HUES64 (cell line): ENCODE data around the gene TIMMDC1.
"Not testable (repeated sequence)": the region's sequence is repeated elsewhere in the genome, so short reads cannot be mapped to it uniquely, and the experiment has no call there.

ENCODE experiments used
- H3K27ac ChIP-seq: 2 replicates; pipeline ENCODE4 v1.7.0; 2013; ENCODE audit warnings: low read depth, low read length, inconsistent platforms
- H3K27me3 ChIP-seq: 2 replicates; pipeline ENCODE4 v1.6.1; 2013; ENCODE audit warnings: mild to moderate bottlenecking, low read length; ENCODE audit not compliant: insufficient read depth
- H3K36me3 ChIP-seq: 2 replicates; pipeline ENCODE4 v1.6.1; 2013; ENCODE audit warnings: mild to moderate bottlenecking, low read length; ENCODE audit not compliant: insufficient read depth
- H3K4me1 ChIP-seq: 2 replicates; pipeline ENCODE4 v1.6.1; 2013; ENCODE audit warnings: mild to moderate bottlenecking, low read length, moderate library complexity; ENCODE audit not compliant: insufficient read depth
- H3K4me3 ChIP-seq: 2 replicates; pipeline ENCODE4 v1.5.1; 2013; ENCODE audit warnings: mild to moderate bottlenecking, low read length, moderate library complexity
- H3K9ac ChIP-seq: 2 replicates; pipeline ENCODE4 v1.6.1; 2013; ENCODE audit warnings: mild to moderate bottlenecking, low read depth, low read length
- H3K9me3 ChIP-seq: 2 replicates; pipeline ENCODE4 v1.6.1; 2013; ENCODE audit warnings: low read depth, low read length; ENCODE audit not compliant: insufficient read depth
- WGBS: fragments of 150-250, 120-280 bp; methylation state at CpG from one replicate; pipeline ENCODE4 v1.1.7; 2013; ENCODE audit warnings: missing lambda C conversion rate; 5-methylcytosine and 5-hydroxymethylcytosine counted together

Gene TIMMDC1

DNA sequence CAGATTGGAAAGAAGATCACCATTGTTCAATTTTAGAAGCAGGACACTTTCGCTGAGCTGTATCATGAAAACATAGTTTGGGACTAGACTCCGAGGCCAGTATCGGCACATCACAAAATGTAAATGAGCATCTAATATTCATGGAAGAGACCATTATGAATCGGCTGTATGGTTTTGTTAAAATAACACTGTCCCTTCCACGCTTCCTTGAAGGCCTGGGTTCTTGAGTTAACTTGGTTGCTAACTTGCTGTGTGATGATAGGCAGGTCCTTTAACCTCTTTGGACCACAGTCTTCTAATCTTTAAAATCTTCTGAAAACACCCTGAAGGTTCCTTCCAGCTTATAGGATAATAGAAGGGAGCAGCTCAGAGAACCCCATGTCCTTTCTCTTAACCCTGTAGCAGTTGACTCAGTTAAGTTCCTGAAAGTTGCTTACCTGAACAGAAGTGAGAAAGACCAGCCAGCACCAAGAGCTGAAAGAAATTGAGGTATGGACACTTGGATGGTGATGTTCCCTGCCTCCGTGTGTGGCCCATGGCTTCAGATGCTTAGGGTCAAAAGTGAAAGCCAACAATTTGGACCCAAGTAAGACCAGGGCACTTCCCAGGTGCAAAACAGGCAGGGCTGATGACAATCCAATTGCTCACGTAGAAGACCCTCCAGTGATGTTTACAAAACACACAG lies 59.0 kb downstream of the TIMMDC1 start:
- no peak overlapping the region for H3K9ac ChIP-seq
- no peaks in the 10 kb centered on the region for H3K4me1 ChIP-seq
- H3K36me3 ChIP-seq: no peaks in the 10 kb centered on the region
- no peak overlapping the region for H3K27ac ChIP-seq
- 94% methylated on average over 7 of the region's 7 CpGs for WGBS
- no peaks in the 10 kb centered on the region for H3K9me3 ChIP-seq
- H3K4me3 ChIP-seq: no peak overlapping the region
- H3K27me3 ChIP-seq: no peaks in the 10 kb centered on the region

- Histone ChIP-seq H3K9me3 (no peaks in the 10 kb centered on the region), H3K9ac (no peak overlapping the region), H3K4me3 (no peak overlapping the region), H3K36me3 (no peaks in the 10 kb centered on the region), H3K4me1 (no peaks in the 10 kb centered on the region), H3K27ac (no peak overlapping the region), H3K27me3 (no peaks in the 10 kb centered on the region)
- 92% methylated on average over 3 of the region's 3 CpGs for WGBS
Measured at GRCh38 chr3:119557877-119558269, 59.5 kb downstream of the TIMMDC1 start.

- Histone ChIP-seq H3K4me1 (no peaks in the 10 kb centered on the region), H3K9ac (no peak overlapping the region), H3K36me3 (no peaks in the 10 kb centered on the region), H3K27me3 (no peaks in the 10 kb centered on the region), H3K27ac (no peak overlapping the region), H3K9me3 (no peaks in the 10 kb centered on the region), H3K4me3 (no peak overlapping the region)
- 95% methylated on average over 9 of the region's 9 CpGs for WGBS
Measured at GRCh38 chr3:119558626-119559317, 60.4 kb downstream of the TIMMDC1 start.

DNA sequence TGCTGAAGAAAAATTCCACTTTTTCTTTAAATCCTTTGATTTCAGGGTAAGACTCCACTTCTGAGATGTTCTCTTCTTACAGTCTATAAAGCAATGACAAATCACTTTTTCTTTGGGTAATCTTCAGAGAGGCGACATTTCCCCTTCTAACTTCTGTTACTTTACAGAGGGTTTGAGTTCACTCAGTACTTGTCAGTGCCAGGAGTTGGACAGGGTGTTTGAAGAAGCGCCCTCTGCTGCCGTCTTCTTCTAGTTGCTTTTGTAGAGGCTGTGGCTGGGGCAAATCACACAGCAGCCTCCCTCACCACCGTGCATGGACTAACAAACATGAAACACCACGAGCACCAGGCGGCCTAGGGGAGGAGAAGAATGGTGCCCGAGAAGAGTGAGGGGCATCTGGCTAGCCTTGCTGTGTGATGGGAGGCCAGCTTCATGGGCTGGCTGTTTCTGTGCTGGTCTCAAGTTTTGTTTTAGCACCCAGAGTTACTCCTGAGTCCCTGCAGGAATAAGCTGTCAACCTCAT lies 61.2 kb downstream of the TIMMDC1 start, which contains the start of gene CD80:
Gene CD80 (minus strand): TSS at position 174 of the 523 bp plus-strand sequence. CDS start 1,886 bp downstream, outside the sequence.
- no peak within 1 kb of the TSS for H3K9ac ChIP-seq
- H3K9me3 ChIP-seq: no peaks in the 10 kb centered on the region
- H3K36me3 ChIP-seq: no peaks in the 10 kb centered on the region
- 45% methylated on average over 7 of the region's 7 CpGs for WGBS
- no peaks in the 10 kb centered on the region for H3K27me3 ChIP-seq
- no peak within 1 kb of the TSS for H3K27ac ChIP-seq
- H3K4me3 ChIP-seq: no peak within 1 kb of the TSS
- H3K4me1 ChIP-seq: no peaks in the 10 kb centered on the region

DNA sequence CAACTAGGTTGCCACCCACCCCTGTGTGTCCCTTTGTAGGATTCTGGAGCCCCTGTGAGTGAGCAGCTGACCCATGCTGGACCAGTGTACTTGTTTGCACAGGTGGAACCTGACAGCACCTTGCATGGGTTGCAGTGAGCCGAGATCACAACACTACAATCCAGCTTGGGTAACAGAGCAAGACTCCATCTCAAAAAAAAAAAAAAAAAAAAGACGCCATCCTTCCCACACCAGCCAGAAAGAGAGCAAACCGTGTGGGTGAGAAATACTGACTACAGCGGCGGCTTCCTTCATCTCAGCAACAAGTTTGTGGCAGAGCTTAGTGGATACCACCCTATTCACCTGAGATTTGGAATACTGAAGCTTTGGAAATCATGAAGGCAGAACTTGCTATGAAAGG lies 61.8 kb downstream of the TIMMDC1 start:
- Histone ChIP-seq H3K36me3 (no peaks in the 10 kb centered on the region), H3K9me3 (no peaks in the 10 kb centered on the region), H3K4me3 (no peak overlapping the region), H3K9ac (no peak overlapping the region), H3K27ac (no peak overlapping the region), H3K4me1 (no peaks in the 10 kb centered on the region), H3K27me3 (no peaks in the 10 kb centered on the region)
- 84% methylated on average over 4 of the region's 5 CpGs for WGBS

DNA sequence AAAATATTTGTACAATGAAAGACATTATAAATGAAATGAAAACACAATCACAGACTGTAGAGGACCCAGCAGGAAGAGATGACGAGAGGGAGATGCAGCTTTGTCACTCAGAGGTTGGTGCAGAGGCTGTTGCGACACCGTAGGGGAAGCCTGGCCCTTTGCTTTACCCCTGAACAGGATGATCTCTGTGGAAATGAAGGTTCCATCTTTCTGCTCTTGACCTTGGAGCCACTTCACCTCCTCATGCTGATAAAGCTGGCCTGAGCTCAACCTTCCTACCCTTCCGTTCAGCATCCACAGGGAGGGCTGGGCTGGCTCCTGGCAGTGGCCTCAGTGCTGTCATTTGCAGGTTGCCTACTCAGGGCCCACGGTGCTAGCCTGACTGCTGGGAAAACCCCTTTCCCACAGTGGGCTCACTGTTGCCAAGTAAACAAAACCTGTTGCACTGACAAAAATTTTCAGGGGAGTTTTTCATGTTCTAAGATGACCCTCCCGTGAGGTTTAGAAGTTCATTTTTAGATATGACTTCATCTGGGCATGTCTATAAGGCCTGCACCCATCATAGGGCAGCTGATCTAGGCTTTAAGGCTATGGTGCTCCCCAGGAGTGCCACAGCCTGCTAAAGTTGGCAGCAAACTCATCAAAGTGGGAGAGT lies 64.1 kb downstream of the TIMMDC1 start:
- H3K36me3 ChIP-seq: no peaks in the 10 kb centered on the region
- H3K9ac ChIP-seq: no peak overlapping the region
- no peaks in the 10 kb centered on the region for H3K27me3 ChIP-seq
- no peak overlapping the region for H3K27ac ChIP-seq
- WGBS: 89% methylated on average over 6 of the region's 6 CpGs
- H3K4me3 ChIP-seq: no peak overlapping the region
- H3K9me3 ChIP-seq: no peaks in the 10 kb centered on the region
- no peaks in the 10 kb centered on the region for H3K4me1 ChIP-seq

- not testable (repeated sequence) for H3K9me3 ChIP-seq, H3K4me3 ChIP-seq, H3K36me3 ChIP-seq, H3K4me1 ChIP-seq, H3K9ac ChIP-seq, H3K27me3 ChIP-seq, H3K27ac ChIP-seq
- WGBS: no CpG with 5 or more reads among the region's 2 CpGs
Measured at GRCh38 chr3:119563334-119563733, 65.0 kb downstream of the TIMMDC1 start.

DNA sequence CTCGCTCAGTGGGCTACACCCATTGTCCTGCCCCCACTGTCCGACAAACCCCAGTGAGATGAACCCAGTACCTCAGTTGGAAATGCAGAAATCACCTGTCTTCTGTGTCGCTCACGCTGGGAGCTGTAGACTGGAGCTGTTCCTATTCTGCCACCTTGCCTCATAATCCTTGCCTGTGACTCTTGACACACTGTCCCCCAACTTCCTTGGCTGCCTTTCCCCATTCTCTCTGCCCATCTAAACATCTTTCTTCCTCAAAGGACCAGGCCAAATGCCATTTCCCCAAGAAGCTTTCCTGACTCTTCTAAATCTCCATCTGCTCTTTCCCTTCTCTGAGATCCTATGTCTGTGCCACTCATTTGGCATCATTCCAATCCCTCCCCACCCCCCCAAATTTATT lies 70.8 kb downstream of the TIMMDC1 start:
- Histone ChIP-seq H3K4me3 (no peak overlapping the region), H3K9ac (no peak overlapping the region), H3K9me3 (no peaks in the 10 kb centered on the region), H3K27me3 (no peaks in the 10 kb centered on the region), H3K27ac (no peak overlapping the region), H3K4me1 (no peaks in the 10 kb centered on the region), H3K36me3 (no peaks in the 10 kb centered on the region)
- WGBS: 98% methylated on average over 4 of the region's 4 CpGs

DNA sequence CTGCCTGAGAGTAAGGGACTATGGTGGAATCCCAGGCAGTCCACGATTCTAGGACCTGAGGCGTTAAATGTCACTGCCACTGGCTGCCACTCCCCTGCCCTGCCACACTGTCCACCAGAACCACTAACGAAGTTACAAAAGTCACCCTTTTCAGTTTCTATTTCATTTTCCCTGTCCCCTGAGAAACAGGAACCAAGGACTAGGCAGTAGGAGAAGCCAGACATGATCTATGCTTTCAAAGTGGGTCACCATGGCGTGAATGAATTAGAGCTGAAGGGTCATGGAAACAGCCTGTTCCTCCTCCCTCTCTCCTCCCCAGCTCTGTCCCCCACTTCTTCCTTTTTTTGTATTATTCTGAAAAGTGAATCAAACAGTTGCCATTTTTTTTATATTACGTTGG lies 71.9 kb downstream of the TIMMDC1 start:
- H3K27ac ChIP-seq: no peak overlapping the region
- 94% methylated on average over 5 of the region's 5 CpGs for WGBS
- H3K4me3 ChIP-seq: no peak overlapping the region

GRCh38 chr3:119571230-119571629 lies 72.9 kb downstream of the TIMMDC1 start:
- no peak overlapping the region for H3K4me3 ChIP-seq
- WGBS: 98% methylated on average over 1 of the region's 1 CpG

More for the DNA sequence above, 71.9 kb downstream of the TIMMDC1 start:
- H3K4me1 ChIP-seq: no peaks in the 10 kb centered on the region
- no peaks in the 10 kb centered on the region for H3K36me3 ChIP-seq
- H3K9me3 ChIP-seq: no peaks in the 10 kb centered on the region
- no peaks in the 10 kb centered on the region for H3K27me3 ChIP-seq
- H3K9ac ChIP-seq: no peak overlapping the region

GRCh38 chr3:119571688-119572087 lies 73.3 kb downstream of the TIMMDC1 start:
- Histone ChIP-seq H3K9me3 (no peaks in the 10 kb centered on the region), H3K4me3 (no peak overlapping the region), H3K36me3 (no peaks in the 10 kb centered on the region), H3K27me3 (no peaks in the 10 kb centered on the region; the same call in 1 of the 2 replicates), H3K4me1 (no peaks in the 10 kb centered on the region), H3K9ac (no peak overlapping the region), H3K27ac (no peak overlapping the region)
- WGBS: 72% methylated on average over 5 of the region's 5 CpGs

More at GRCh38 chr3:119571230-119571629, 72.9 kb downstream of the TIMMDC1 start:
- Histone ChIP-seq H3K9ac (no peak overlapping the region), H3K27ac (no peak overlapping the region), H3K36me3 (no peaks in the 10 kb centered on the region), H3K27me3 (no peaks in the 10 kb centered on the region; the same call in 1 of the 2 replicates), H3K4me1 (no peaks in the 10 kb centered on the region), H3K9me3 (no peaks in the 10 kb centered on the region)
